SU-DHL-6 (cell line): ENCODE results near the gene CCNT1.
"Not testable (repeated sequence)": the region's sequence is repeated elsewhere in the genome, so short reads cannot be mapped to it uniquely, and the experiment has no call there.

ENCODE experiments used
- H2AFZ ChIP-seq: fragments of 200-600 bp; sonication (generic); 2 replicates; pipeline ENCODE4 v1.6.1; 2014; ENCODE audit warnings: low read depth, mild to moderate bottlenecking, moderate library complexity, mixed read lengths, antibody characterized with exemption, low read length; ENCODE audit not compliant: severe bottlenecking
- H3F3A ChIP-seq: fragments of 200-600 bp; shearing (Covaris generic); 2 replicates; pipeline ENCODE4 v1.6.0; 2016; ENCODE audit warnings: antibody characterized with exemption, mild to moderate bottlenecking; ENCODE audit not compliant: insufficient read depth
- H3K27ac ChIP-seq: fragments of 200-600 bp; sonication (generic); 2 replicates; pipeline ENCODE4 v1.5.1; 2016; ENCODE audit warnings: low read depth, mild to moderate bottlenecking, low read length, moderate library complexity, mixed read lengths
- H3K27me3 ChIP-seq: fragments of 200-600 bp; sonication (generic), shearing (Covaris generic); 2 replicates; pipeline ENCODE4 v1.6.0; 2014; ENCODE audit warnings: mild to moderate bottlenecking, low read length
- H3K36me3 ChIP-seq: fragments of 200-600 bp; sonication (generic); 2 replicates; pipeline ENCODE4 v1.6.1; 2014; ENCODE audit warnings: mild to moderate bottlenecking, low read length, mixed read lengths
- H3K4me2 ChIP-seq: fragments of 300-600, 200-600 bp; shearing (Covaris generic), sonication (generic); 2 replicates; pipeline ENCODE4 v1.6.0; 2014; ENCODE audit warnings: low read length, low read depth, mild to moderate bottlenecking; ENCODE audit not compliant: poor library complexity, severe bottlenecking
- H3K4me3 ChIP-seq: fragments of 200-600 bp; sonication (generic); 2 replicates; pipeline ENCODE4 v1.5.1; 2014; ENCODE audit warnings: antibody characterized with exemption, low read length, mild to moderate bottlenecking, mixed read lengths; ENCODE audit not compliant: insufficient read depth, poor library complexity, severe bottlenecking
- H3K79me2 ChIP-seq: fragments of 200-600 bp; sonication (generic); 2 replicates; pipeline ENCODE4 v1.6.1; 2014; ENCODE audit warnings: mild to moderate bottlenecking, low read length, moderate library complexity; ENCODE audit not compliant: insufficient read depth
- H3K9ac ChIP-seq: fragments of 200-600 bp; sonication (generic); 2 replicates; pipeline ENCODE4 v1.7.0; 2014; ENCODE audit warnings: mild to moderate bottlenecking, low read length
- H3K9me2 ChIP-seq: fragments of 200-600 bp; sonication (generic); replicated peaks from 2 replicates; pipeline ENCODE4 v1.6.1; 2014; ENCODE audit warnings: low read length; ENCODE audit not compliant: insufficient read depth
- H3K9me3 ChIP-seq: fragments of 200-600 bp; sonication (generic); 2 replicates; pipeline ENCODE4 v1.6.1; 2014; ENCODE audit warnings: low read length, mixed read lengths; ENCODE audit not compliant: insufficient read depth
- H4K20me1 ChIP-seq: fragments of 200-600 bp; sonication (generic); 2 replicates; pipeline ENCODE4 v1.6.1; 2014; ENCODE audit warnings: low read depth, mild to moderate bottlenecking, antibody characterized with exemption, low read length, moderate library complexity, mixed read lengths
- CTCF ChIP-seq: fragments of 200-600 bp; sonication (generic); IDR thresholded peaks from one replicate; pipeline ENCODE4 v1.5.1; 2017; ENCODE audit warnings: antibody characterized with exemption, mild to moderate bottlenecking, low read length, moderate library complexity; ENCODE audit not compliant: insufficient read depth, poor library complexity, severe bottlenecking
- EZH2phosphoT487 ChIP-seq: fragments of 200-600 bp; sonication (generic), shearing (Covaris generic); conservative IDR thresholded peaks from 2 replicates; pipeline ENCODE4 v1.6.1; 2018; ENCODE audit warnings: mild to moderate bottlenecking, antibody characterized with exemption, low read length, moderate library complexity, mixed read lengths

The CCNT1 gene

GRCh38 chr12:48659863-48660262 lies 56.6 kb downstream of the CCNT1 start:
- H3K9me2 ChIP-seq: no peaks in the 10 kb centered on the region
- H3K27me3 ChIP-seq: no peaks in the 10 kb centered on the region

GRCh38 chr12:48651681-48652080 lies 64.8 kb downstream of the CCNT1 start:
- Histone ChIP-seq H3K9me3 (no peaks in the 10 kb centered on the region), H3K27ac (no peak overlapping the region), H3K4me3 (no peak overlapping the region), H3F3A (peaks cover 8% of the 10 kb centered on the region; the same call in 1 of the 2 replicates), H3K9ac (no peak overlapping the region), H3K4me2 (no peak overlapping the region), H3K36me3 (peaks cover 24% of the 10 kb centered on the region), H4K20me1 (no peaks in the 10 kb centered on the region; the same call in 1 of the 2 replicates), H3K27me3 (no peaks in the 10 kb centered on the region), H3K9me2 (no peaks in the 10 kb centered on the region), H2AFZ (no peak overlapping the region), H3K79me2 (no peaks in the 10 kb centered on the region)
- TF ChIP-seq EZH2phosphoT487 (no peak), CTCF (no peak)

More at GRCh38 chr12:48659863-48660262, 56.6 kb downstream of the CCNT1 start:
- H3K36me3 ChIP-seq: peaks cover 50% of the 10 kb centered on the region
- H4K20me1 ChIP-seq: no peaks in the 10 kb centered on the region
- H3K4me3 ChIP-seq: no peak overlapping the region
- no peak overlapping the region for H2AFZ ChIP-seq
- no peak overlapping the region for H3K4me2 ChIP-seq
- no peaks in the 10 kb centered on the region for H3K9me3 ChIP-seq
- peaks cover 16% of the 10 kb centered on the region; the same call in 1 of the 2 replicates for H3K79me2 ChIP-seq
- H3K27ac ChIP-seq: no peak overlapping the region
- no peak overlapping the region for H3K9ac ChIP-seq
- peaks cover 18% of the 10 kb centered on the region; the same call in 1 of the 2 replicates for H3F3A ChIP-seq
- no peak for TF ChIP-seq EZH2phosphoT487
- no peak for TF ChIP-seq CTCF

- H3K79me2 ChIP-seq, H4K20me1 ChIP-seq, H3K9me3 ChIP-seq, H3K9me2 ChIP-seq, H3K27ac ChIP-seq, H2AFZ ChIP-seq, H3K27me3 ChIP-seq, H3K4me2 ChIP-seq, H3K9ac ChIP-seq, H3F3A ChIP-seq, H3K4me3 ChIP-seq: not testable (repeated sequence)
- H3K36me3 ChIP-seq: peaks cover 20% of the 10 kb centered on the region
Measured at GRCh38 chr12:48645354-48645753, 71.2 kb downstream of the CCNT1 start.

- Histone ChIP-seq H3K79me2 (no peaks in the 10 kb centered on the region), H3K9me3 (no peaks in the 10 kb centered on the region), H3K4me2 (no peak overlapping the region), H3K4me3 (no peak overlapping the region), H3K9me2 (no peaks in the 10 kb centered on the region), H3K27ac (no peak overlapping the region), H3F3A (0 out of 2 replicates have a peak, but pooled peaks cover 4% of the 10 kb centered on the region), H4K20me1 (no peaks in the 10 kb centered on the region), H3K9ac (no peak overlapping the region), H3K36me3 (peaks cover 20% of the 10 kb centered on the region), H2AFZ (no peak overlapping the region), H3K27me3 (no peaks in the 10 kb centered on the region)
- TF ChIP-seq EZH2phosphoT487: no peak
- no peak for TF ChIP-seq CTCF
Measured at GRCh38 chr12:48643011-48643410, 73.5 kb downstream of the CCNT1 start.

- not testable (repeated sequence) for H2AFZ ChIP-seq, H3F3A ChIP-seq, H3K79me2 ChIP-seq, H3K4me2 ChIP-seq, H4K20me1 ChIP-seq, H3K9me2 ChIP-seq, H3K27me3 ChIP-seq, H3K4me3 ChIP-seq, H3K9me3 ChIP-seq, H3K27ac ChIP-seq, H3K9ac ChIP-seq
- H3K36me3 ChIP-seq: peaks cover 18% of the 10 kb centered on the region
Measured at GRCh38 chr12:48641752-48642555, 74.6 kb downstream of the CCNT1 start.
